HG02588 (cell line): Measurements from ENCODE around the gene GRAMD4.

Experiments used
- ATAC-seq: cut with Tn5 transposase; IDR thresholded peaks from one replicate; pipeline ENCODE4 v1.9.1; 2021; ENCODE audit warnings: mild to moderate bottlenecking, moderate library complexity; ENCODE audit not compliant: unreplicated experiment

GRAMD4 gene

GRCh38 chr22:46707305-46707704 lies 87.1 kb downstream of the GRAMD4 start:
- ATAC-seq = no peak

- no peak for ATAC-seq
Measured at GRCh38 chr22:46707827-46708570, 87.8 kb downstream of the GRAMD4 start.

GRCh38 chr22:46708766-46709330 lies 88.7 kb downstream of the GRAMD4 start:
- no peak for ATAC-seq

GRCh38 chr22:46710806-46711205 lies 90.6 kb downstream of the GRAMD4 start:
- ATAC-seq = no peak

DNA sequence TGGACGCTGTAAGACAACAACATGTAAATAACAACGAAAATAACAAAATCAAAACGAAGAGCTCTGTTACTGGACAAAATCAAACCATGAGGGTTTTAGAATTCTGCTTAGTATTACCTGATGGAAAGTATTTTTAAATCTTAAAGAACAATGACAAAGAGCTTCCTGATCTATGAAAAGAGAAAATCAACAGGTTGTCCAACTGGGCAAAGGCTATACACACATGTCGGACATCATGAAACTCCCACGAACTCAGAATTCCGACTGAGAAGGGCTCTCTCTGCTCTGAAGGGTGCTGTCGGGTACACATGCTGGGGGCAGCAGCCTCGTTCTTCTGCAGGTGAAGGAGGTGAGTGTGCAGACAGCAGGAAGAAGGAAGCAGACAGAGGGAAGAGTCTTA lies 92.1 kb downstream of the GRAMD4 start:
- ATAC-seq = no peak

GRCh38 chr22:46714550-46714949 lies 94.4 kb downstream of the GRAMD4 start:
- ATAC-seq = no peak

GRCh38 chr22:46719921-46720320 lies 99.7 kb downstream of the GRAMD4 start:
- ATAC-seq = no peak

GRCh38 chr22:46721501-46722085 lies 101.4 kb downstream of the GRAMD4 start:
- ATAC-seq = no peak

DNA sequence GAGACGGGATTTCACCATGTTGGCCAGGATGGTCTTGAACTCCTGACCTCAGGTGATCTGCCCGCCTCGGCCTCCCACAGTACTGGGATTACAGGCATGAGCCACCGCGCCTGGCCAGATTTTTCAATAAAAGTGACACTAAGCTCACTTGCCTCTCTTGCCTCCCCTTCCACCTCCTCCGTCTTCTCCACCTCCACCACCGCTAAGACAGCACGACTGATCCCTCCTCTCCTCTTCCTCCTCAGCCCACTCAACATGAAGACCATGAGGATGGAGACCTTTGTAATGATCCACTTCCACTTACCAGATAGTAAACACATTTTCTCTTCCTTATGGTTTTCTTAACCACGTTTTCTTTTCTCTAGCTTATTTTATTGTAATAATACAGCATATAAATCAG lies 103.7 kb downstream of the GRAMD4 start:
- ATAC-seq = no peak

GRCh38 chr22:46725096-46725495 lies 104.9 kb downstream of the GRAMD4 start:
- ATAC-seq = no peak

GRCh38 chr22:46726066-46726985 lies 106.1 kb downstream of the GRAMD4 start:
- no peak for ATAC-seq

- ATAC-seq = no peak
Measured at GRCh38 chr22:46726986-46727317, 106.8 kb downstream of the GRAMD4 start.

GRCh38 chr22:46727813-46728364 lies 107.7 kb downstream of the GRAMD4 start:
- no peak for ATAC-seq

GRCh38 chr22:46728470-46728869 lies 108.3 kb downstream of the GRAMD4 start:
- ATAC-seq = no peak
